WTC11 (cell line): ENCODE measurements around the gene CCDC12. TPM values are rescaled to one million over a fixed set of nuclear protein-coding genes. Genes with fewer than 3 reads are reported as not detected.

Experiments used
- ATAC-seq: fragments of 200-7000 bp; cut with Tn5 transposase; 2 replicates; pipeline ENCODE4 v1.10.0; 2021; ENCODE audit warnings: mild to moderate bottlenecking, moderate library complexity
- CTCF ChIA-PET: fragments of 300-600 bp; sonication (Branson Sonifier 250); formaldehyde crosslinking; loops from one replicate; lab custom pipeline; 2021; ENCODE audit warnings: antibody characterized with exemption; lab: Charles Lee
- POLR2A ChIA-PET: fragments of 350-600 bp; sonication (Branson Sonifier 250); formaldehyde crosslinking; loops from one replicate; lab custom pipeline; 2021; ENCODE audit warnings: antibody characterized with exemption; lab: Charles Lee
- DNase-seq: peaks from one replicate; pipeline ENCODE4 v3.0.0; 2021; ENCODE audit warnings: low spot score
- H3K27ac Mint-ChIP-seq: 2 replicates; pipeline ENCODE4 v1.8.0; 2021; ENCODE audit warnings: mixed read lengths
- H3K27me3 Mint-ChIP-seq: 2 replicates; pipeline ENCODE4 v1.8.0; 2021; ENCODE audit warnings: low read depth, mild to moderate bottlenecking, moderate library complexity, mixed read lengths
- H3K36me3 Mint-ChIP-seq: 2 replicates; pipeline ENCODE4 v1.8.0; 2021; ENCODE audit warnings: mixed read lengths
- H3K4me1 Mint-ChIP-seq: 2 replicates; pipeline ENCODE4 v1.8.0; 2022; ENCODE audit warnings: mixed read lengths
- H3K4me3 Mint-ChIP-seq: 2 replicates; pipeline ENCODE4 v1.8.0; 2021; ENCODE audit warnings: mild to moderate bottlenecking, moderate library complexity, mixed read lengths
- H3K9me3 Mint-ChIP-seq: 2 replicates; pipeline ENCODE4 v1.8.0; 2021; ENCODE audit warnings: mixed read lengths
- ATF3 ChIP-seq: sonication (generic); formaldehyde crosslinking; conservative IDR thresholded peaks from 2 replicates; pipeline ENCODE4 v1.8.1; 2022; ENCODE audit warnings: mild to moderate bottlenecking, missing genetic modification reagents
- EMX1 ChIP-seq: fragments of 250-450 bp; sonication (Bioruptor Pico); IDR thresholded peaks from 2 replicates; pipeline ENCODE4 v1.8.0; 2021; ENCODE audit warnings: mild to moderate bottlenecking
- ETV6 ChIP-seq: sonication (generic); formaldehyde crosslinking; IDR thresholded peaks from 2 replicates; pipeline ENCODE4 v1.8.1; 2022; ENCODE audit warnings: mild to moderate bottlenecking, missing genetic modification reagents
- IRF2 ChIP-seq: sonication (generic); formaldehyde crosslinking; IDR thresholded peaks from 2 replicates; pipeline ENCODE4 v1.8.0; 2022; ENCODE audit warnings: low read depth, missing genetic modification reagents, borderline replicate concordance
- KAT7 ChIP-seq: sonication (generic); formaldehyde crosslinking; IDR thresholded peaks from 2 replicates; pipeline ENCODE4 v1.8.1; 2023; ENCODE audit warnings: missing genetic modification reagents, mild to moderate bottlenecking, borderline replicate concordance
- MXD4 ChIP-seq: fragments of 250-450 bp; sonication (Bioruptor Pico); IDR thresholded peaks from 2 replicates; pipeline ENCODE4 v1.8.0; 2021; ENCODE audit warnings: mild to moderate bottlenecking, moderate library complexity, borderline replicate concordance
- RELA ChIP-seq: sonication (generic); formaldehyde crosslinking; IDR thresholded peaks from 2 replicates; pipeline ENCODE4 v1.8.1; 2022; ENCODE audit warnings: missing genetic modification reagents, mild to moderate bottlenecking, borderline replicate concordance
- RORB ChIP-seq: fragments of 250-450 bp; sonication (Bioruptor Pico); IDR thresholded peaks from 2 replicates; pipeline ENCODE4 v1.9.0; 2021; ENCODE audit warnings: mild to moderate bottlenecking
- SP1 ChIP-seq: sonication (generic); formaldehyde crosslinking; conservative IDR thresholded peaks from 2 replicates; pipeline ENCODE4 v1.8.1; 2022; ENCODE audit warnings: missing genetic modification reagents
- TCF7 ChIP-seq: sonication (generic); formaldehyde crosslinking; IDR thresholded peaks from 2 replicates; pipeline ENCODE4 v1.8.0; 2022; ENCODE audit warnings: mild to moderate bottlenecking, low read depth, missing genetic modification reagents, moderate library complexity
- TP53 ChIP-seq: sonication (generic); formaldehyde crosslinking; IDR thresholded peaks from 2 replicates; pipeline ENCODE4 v1.8.1; 2023; ENCODE audit warnings: mild to moderate bottlenecking, missing genetic modification reagents
- ZNF232 ChIP-seq: sonication (generic); formaldehyde crosslinking; IDR thresholded peaks from 2 replicates; pipeline ENCODE4 v1.8.0; 2022; ENCODE audit warnings: mild to moderate bottlenecking, missing genetic modification reagents
- ZNF263 ChIP-seq: sonication (generic); formaldehyde crosslinking; IDR thresholded peaks from 2 replicates; pipeline ENCODE4 v1.8.1; 2022; ENCODE audit warnings: low read depth, mild to moderate bottlenecking, moderate library complexity, missing genetic modification reagents
- ZNF317 ChIP-seq: sonication (generic); formaldehyde crosslinking; IDR thresholded peaks from 2 replicates; pipeline ENCODE4 v1.8.1; 2023; ENCODE audit warnings: low read depth, mild to moderate bottlenecking, moderate library complexity, missing genetic modification reagents, borderline replicate concordance
- ZNF416 ChIP-seq: fragments of 250-450 bp; sonication (Bioruptor Pico); IDR thresholded peaks from 2 replicates; pipeline ENCODE4 v1.9.0; 2021; ENCODE audit warnings: mild to moderate bottlenecking, inconsistent platforms
- total RNA-seq: library from RNA; stranded (reverse); gene quantifications from 3 replicates; pipeline ENCODE4 v1.2.3, GENCODE V29; 2021
- TF ChIP-seq, protein P1 (sequence below): sonication (generic); formaldehyde crosslinking; IDR thresholded peaks from 2 replicates; pipeline ENCODE4 v1.8.0; 2022; ENCODE audit warnings: mild to moderate bottlenecking, missing genetic modification reagents
- TF ChIP-seq, protein P2 (sequence below): fragments of 250-450 bp; sonication (Bioruptor Pico); IDR thresholded peaks from 2 replicates; pipeline ENCODE4 v1.9.0; 2021; ENCODE audit warnings: moderate library complexity, mild to moderate bottlenecking, inconsistent platforms, borderline replicate concordance
- TF ChIP-seq, protein P3 (sequence below): sonication (generic); formaldehyde crosslinking; IDR thresholded peaks from 2 replicates; pipeline ENCODE4 v1.8.0; 2023; ENCODE audit warnings: missing genetic modification reagents
- TF ChIP-seq, protein P4 (sequence below): fragments of 250-450 bp; sonication (Bioruptor Pico); IDR thresholded peaks from 2 replicates; pipeline ENCODE4 v1.8.0; 2021; ENCODE audit warnings: mild to moderate bottlenecking
- TF ChIP-seq, protein P5 (sequence below): sonication (generic); formaldehyde crosslinking; IDR thresholded peaks from 2 replicates; pipeline ENCODE4 v1.8.1; 2023; ENCODE audit warnings: mild to moderate bottlenecking, missing genetic modification reagents, moderate library complexity
- TF ChIP-seq, protein P6 (sequence below): sonication (generic); formaldehyde crosslinking; IDR thresholded peaks from 2 replicates; pipeline ENCODE4 v1.8.1; 2022; ENCODE audit warnings: mild to moderate bottlenecking, moderate library complexity, missing genetic modification reagents

The CCDC12 gene
- total RNA-seq, 1 experiment from 2014 or later, result 59.1 TPM

DNA sequence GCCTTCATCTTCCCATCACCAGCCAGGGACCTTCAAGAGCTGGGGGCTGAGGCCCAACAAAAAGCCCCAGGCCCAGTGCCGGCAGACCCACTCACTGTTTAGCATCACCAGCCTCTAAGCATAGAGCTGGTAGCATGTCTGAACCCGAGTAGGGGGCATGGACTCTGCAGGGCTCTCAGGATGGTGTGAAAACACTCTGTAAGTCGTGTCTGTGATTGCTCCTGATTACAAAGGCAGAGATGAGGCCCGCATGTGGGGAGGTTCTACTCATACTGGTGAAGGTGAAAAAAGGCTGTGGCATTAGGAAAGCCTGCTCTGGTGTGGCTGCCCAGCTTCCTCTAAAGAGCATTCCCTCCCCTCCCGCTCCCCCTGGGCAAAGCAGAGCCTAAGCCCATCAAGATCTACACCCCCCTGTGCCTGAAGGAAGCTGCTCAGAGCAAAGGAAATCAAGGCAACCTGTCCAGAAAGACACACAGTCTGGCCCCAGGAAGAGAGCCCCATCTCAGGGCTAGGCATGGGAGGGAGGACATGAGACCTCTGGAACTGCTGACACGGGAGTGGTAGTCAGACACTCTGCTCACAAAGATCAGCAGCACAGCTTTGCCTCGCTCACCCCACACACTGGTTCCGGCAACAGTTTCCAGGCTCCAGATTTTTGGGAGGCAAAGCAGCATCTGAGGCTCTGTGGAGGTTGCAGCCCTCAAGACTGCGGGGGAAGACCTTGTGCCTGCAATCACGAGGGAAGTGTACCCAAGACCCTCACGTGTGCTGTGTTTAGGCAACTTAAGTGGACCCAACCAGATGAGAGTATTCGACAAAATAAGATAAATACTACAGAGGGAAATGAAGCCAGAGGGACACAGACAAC lies 36.7 kb downstream of the CCDC12 start:
- H3K9me3 Mint-ChIP-seq, result no peaks in the 10 kb centered on the region
- ATAC-seq (no peak), DNase-seq (no peak)
- H3K4me3 Mint-ChIP-seq, result no peak overlapping the region
- peak overlapping the region; percentile 19 for H3K27ac Mint-ChIP-seq
- no peaks in the 10 kb centered on the region for H3K27me3 Mint-ChIP-seq
- peaks cover 46% of the 10 kb centered on the region for H3K4me1 Mint-ChIP-seq
- H3K36me3 Mint-ChIP-seq, result peaks cover 17% of the 10 kb centered on the region
- CTCF ChIA-PET, result interaction anchor here (0.8 kb wide), 1 partner anchor 59 kb away, joined by 3 read pairs; no protein-coding TSS in a partner anchor
- POLR2A ChIA-PET, result no interaction called here
- TF ChIP-seq, protein P1, sequence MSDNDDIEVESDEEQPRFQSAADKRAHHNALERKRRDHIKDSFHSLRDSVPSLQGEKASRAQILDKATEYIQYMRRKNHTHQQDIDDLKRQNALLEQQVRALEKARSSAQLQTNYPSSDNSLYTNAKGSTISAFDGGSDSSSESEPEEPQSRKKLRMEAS (CRISPR knock-in tag), result no peak
- TF ChIP-seq ZNF232 (no peak), ETV6 (CRISPR knock-in tag) (no peak), EMX1 (no peak), RELA (CRISPR knock-in tag) (no peak), SP1 (CRISPR knock-in tag) (no peak), ATF3 (CRISPR knock-in tag) (no peak), MXD4 (CRISPR knock-in tag) (no peak), ZNF263 (CRISPR knock-in tag) (no peak), IRF2 (CRISPR knock-in tag) (no peak), RORB (CRISPR knock-in tag) (no peak), ZNF317 (CRISPR knock-in tag) (no peak), KAT7 (CRISPR knock-in tag) (no peak), TP53 (no peak), TCF7 (CRISPR knock-in tag) (no peak), ZNF416 (CRISPR knock-in tag) (no peak)
- TF ChIP-seq, protein P2, sequence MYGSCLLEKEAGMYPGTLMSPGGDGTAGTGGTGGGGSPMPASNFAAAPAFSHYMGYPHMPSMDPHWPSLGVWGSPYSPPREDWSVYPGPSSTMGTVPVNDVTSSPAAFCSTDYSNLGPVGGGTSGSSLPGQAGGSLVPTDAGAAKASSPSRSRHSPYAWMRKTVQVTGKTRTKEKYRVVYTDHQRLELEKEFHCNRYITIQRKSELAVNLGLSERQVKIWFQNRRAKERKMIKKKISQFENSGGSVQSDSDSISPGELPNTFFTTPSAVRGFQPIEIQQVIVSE, result no peak
- TF ChIP-seq, protein P3, sequence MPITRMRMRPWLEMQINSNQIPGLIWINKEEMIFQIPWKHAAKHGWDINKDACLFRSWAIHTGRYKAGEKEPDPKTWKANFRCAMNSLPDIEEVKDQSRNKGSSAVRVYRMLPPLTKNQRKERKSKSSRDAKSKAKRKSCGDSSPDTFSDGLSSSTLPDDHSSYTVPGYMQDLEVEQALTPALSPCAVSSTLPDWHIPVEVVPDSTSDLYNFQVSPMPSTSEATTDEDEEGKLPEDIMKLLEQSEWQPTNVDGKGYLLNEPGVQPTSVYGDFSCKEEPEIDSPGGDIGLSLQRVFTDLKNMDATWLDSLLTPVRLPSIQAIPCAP (CRISPR knock-in tag), result no peak
- TF ChIP-seq, protein P4, sequence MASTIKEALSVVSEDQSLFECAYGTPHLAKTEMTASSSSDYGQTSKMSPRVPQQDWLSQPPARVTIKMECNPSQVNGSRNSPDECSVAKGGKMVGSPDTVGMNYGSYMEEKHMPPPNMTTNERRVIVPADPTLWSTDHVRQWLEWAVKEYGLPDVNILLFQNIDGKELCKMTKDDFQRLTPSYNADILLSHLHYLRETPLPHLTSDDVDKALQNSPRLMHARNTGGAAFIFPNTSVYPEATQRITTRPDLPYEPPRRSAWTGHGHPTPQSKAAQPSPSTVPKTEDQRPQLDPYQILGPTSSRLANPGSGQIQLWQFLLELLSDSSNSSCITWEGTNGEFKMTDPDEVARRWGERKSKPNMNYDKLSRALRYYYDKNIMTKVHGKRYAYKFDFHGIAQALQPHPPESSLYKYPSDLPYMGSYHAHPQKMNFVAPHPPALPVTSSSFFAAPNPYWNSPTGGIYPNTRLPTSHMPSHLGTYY (CRISPR knock-in tag), result no peak
- TF ChIP-seq, protein P5, sequence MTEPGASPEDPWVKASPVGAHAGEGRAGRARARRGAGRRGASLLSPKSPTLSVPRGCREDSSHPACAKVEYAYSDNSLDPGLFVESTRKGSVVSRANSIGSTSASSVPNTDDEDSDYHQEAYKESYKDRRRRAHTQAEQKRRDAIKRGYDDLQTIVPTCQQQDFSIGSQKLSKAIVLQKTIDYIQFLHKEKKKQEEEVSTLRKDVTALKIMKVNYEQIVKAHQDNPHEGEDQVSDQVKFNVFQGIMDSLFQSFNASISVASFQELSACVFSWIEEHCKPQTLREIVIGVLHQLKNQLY (CRISPR knock-in tag), result no peak

- ChIA-PET POLR2A (no interaction called here), CTCF (no interaction called here)
- H3K4me3 Mint-ChIP-seq, result no peak overlapping the region
- TF ChIP-seq, protein P6, sequence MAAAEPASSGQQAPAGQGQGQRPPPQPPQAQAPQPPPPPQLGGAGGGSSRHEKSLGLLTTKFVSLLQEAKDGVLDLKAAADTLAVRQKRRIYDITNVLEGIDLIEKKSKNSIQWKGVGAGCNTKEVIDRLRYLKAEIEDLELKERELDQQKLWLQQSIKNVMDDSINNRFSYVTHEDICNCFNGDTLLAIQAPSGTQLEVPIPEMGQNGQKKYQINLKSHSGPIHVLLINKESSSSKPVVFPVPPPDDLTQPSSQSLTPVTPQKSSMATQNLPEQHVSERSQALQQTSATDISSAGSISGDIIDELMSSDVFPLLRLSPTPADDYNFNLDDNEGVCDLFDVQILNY, result no peak
- TF ChIP-seq ATF3 (CRISPR knock-in tag), result no peak
- H3K9me3 Mint-ChIP-seq, result no peaks in the 10 kb centered on the region
- H3K36me3 Mint-ChIP-seq, result peaks cover 17% of the 10 kb centered on the region
- H3K27ac Mint-ChIP-seq, result no peak overlapping the region
- no peak for DNase-seq
- peaks cover 29% of the 10 kb centered on the region for H3K4me1 Mint-ChIP-seq
- no peaks in the 10 kb centered on the region for H3K27me3 Mint-ChIP-seq
- ATAC-seq, result no peak
Measured at GRCh38 chr3:46938118-46938517, 38.4 kb downstream of the CCDC12 start.
